Coronary artery (tissue), 2 donors: ENCODE data around the gene ZNRF2.

Experiments used
- DNase-seq: peaks from one replicate; pipeline ENCODE4 v3.0.0-alpha.2; 2017; ENCODE audit warnings: low spot score
- H3K27ac ChIP-seq, 2 donors: fragments of 200-600 bp; sonication (generic); one replicate each; pipeline ENCODE4 v1.5.1; 2016 to 2019
- H3K4me3 ChIP-seq: fragments of 200-600 bp; sonication (generic); 2 replicates; pipeline ENCODE4 v1.5.1; 2016; ENCODE audit warnings: mild to moderate bottlenecking, moderate library complexity
- CTCF ChIP-seq: fragments of 200-600 bp; sonication (generic); IDR thresholded peaks from one replicate; pipeline ENCODE4 v1.5.1; 2019; ENCODE audit warnings: antibody characterized with exemption

The ZNRF2 gene

DNA sequence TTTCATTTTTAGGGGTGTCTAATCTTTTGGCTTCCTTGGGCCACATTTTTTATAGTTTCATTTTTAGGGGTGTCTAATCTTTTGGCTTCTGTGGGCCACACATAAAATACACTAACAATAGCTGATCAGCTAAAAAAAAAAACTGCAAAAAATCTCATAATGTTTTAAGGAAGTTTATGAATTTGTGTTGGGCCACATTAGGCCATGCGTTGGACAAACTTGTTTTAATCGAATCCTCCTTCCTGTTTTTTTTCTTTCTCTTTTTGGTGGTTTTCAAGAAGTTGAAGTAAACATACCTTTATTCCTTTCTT is 37.4 kb downstream of the ZNRF2 start:
- no peak overlapping the region for H3K27ac ChIP-seq
- TF ChIP-seq CTCF: no peak
- H3K4me3 ChIP-seq: peak overlapping the region; percentile 32
- no peak for DNase-seq

- DNase-seq: no peak
- no peak for TF ChIP-seq CTCF
- peak overlapping the region; percentile 32 for H3K4me3 ChIP-seq
- H3K27ac ChIP-seq: peak overlapping the region in 1 of 2 donors; percentile 57
These were observed 38.0 kb downstream of the ZNRF2 start for GRCh38 chr7:30322271-30323005.

DNA sequence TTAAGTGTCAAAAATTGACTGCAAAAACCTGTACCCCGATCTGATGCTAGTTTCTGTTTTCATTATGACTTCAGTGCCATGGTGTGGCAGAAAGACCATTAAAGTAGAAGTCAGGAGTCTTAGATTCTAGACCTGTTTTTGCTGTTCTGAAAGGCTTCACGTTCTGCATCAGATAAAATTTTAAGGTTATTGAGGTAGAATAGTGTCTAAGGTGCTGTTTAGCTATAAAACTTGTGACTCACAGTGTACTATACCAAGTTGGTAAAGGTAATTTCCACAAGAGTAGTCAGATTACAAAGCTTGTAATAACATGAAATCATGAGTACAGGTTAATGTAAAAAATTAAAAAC is 38.6 kb downstream of the ZNRF2 start:
- no peak for DNase-seq
- Histone ChIP-seq H3K4me3 (no peak overlapping the region), H3K27ac (peak overlapping the region in 1 of 2 donors; percentile 57)
- no peak for TF ChIP-seq CTCF

DNA sequence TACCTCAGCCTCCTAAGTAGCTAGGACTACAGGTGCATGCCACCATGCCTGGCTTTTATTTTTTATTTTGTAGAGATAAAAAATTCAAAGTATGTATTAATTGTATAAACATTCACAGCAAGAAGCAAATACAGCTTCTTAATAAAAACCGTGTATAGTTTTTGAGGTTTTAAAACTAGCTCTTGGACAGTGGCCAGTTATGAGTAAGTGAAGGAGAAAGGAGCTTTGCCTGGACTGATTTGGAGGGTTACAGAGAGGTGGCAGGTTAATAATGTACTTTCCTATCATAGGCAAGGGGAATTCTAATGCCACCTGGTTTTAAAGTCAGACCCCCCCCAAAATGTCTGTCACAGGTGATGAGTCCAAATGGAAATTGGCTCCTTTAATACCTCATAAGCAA is 43.4 kb downstream of the ZNRF2 start:
- H3K4me3 ChIP-seq: no peak overlapping the region
- TF ChIP-seq CTCF: no peak
- no peak overlapping the region for H3K27ac ChIP-seq
- no peak for DNase-seq

DNA sequence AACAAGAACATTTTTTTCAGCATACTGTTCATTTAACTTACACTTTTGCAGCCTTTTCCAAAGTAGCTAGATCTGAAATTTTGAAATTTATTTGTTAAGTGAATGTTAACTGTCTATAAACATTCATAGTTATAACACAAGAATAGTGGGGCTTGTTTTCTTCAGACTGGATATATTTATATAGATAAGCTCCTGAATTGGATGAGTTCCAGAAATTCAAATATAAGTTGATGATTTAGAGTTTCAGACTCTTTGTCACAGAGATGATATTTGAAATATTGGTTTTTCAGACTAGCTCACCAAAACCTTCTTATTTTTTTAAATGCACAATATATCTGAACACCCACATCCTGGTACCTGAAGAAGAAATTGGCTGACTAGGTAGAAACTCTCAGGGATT is 44.0 kb downstream of the ZNRF2 start:
- no peak for TF ChIP-seq CTCF
- no peak for DNase-seq
- Histone ChIP-seq H3K27ac (no peak overlapping the region), H3K4me3 (no peak overlapping the region)

DNA sequence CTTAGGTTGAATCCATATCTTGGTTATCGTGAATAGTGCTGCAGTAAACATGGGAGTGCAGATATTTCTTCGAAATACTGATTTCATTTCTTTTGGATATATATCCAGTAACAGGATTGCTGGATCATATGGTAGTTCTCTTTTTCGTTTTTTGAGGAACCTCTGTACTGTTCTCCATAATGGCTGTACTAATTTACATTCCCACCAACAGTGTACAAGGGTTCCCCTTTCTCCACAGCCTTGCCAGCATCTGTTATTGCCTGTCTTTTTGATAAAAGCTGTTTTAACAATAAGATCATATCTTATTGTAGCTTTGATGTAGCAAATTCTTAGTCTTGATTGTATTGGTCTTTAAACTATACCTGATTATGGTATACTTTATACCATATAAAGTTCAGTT is 45.3 kb downstream of the ZNRF2 start:
- no peak overlapping the region for H3K4me3 ChIP-seq
- no peak overlapping the region for H3K27ac ChIP-seq
- no peak for DNase-seq
- no peak for TF ChIP-seq CTCF

DNA sequence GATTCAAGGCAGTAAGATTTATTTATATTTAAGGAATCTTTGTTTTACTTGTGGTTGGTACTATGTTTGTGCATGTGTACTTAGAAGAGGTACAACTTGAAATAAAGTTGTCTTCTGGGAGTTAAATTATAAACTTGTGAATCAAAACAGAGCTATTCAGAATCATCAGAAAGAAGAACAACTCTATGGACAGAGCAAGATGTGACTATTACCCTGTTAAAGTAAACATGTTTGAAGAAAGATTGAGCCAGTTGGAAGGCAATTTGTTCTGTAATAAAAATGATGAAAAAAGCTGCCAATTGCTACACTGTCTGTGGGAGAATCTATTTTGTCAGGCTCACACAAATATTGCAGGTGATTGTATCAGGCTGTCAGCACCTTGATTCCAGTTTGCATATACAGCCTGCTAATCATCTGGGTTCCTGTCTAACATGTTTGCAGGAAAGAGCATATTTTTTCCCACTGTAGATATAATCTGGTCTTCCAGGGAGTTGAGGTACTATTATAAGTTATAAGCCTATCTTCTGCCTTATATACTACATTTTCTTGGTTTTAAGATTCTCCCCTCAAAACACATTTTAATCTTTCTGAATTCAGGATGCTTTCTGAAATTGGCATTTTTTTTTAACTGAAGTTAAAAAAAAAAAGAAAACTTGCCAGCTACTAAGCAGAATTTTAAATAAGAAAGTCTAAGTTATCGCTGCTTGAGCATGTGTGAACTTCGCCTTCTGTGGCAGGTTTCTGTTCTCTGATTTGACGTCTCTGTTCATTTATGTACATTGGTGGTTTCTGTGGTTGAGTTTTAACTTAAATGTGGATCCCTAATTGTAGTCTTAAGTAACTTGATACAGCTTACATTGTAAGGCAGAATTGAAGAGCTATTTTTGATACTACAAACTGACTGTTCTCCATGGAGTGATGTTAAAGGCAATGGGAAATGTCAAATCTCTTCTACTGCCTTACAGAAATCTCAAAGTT is 46.0 kb downstream of the ZNRF2 start:
- no peak for TF ChIP-seq CTCF
- Histone ChIP-seq H3K27ac (no peak overlapping the region), H3K4me3 (no peak overlapping the region)
- no peak for DNase-seq
